MM.1S (cell line): Measurements from ENCODE around the gene MSL1.

Experiments used
- DNase-seq: peaks from one replicate; pipeline ENCODE4 v3.0.0-alpha.2; 2015
- H2AFZ ChIP-seq: fragments of 300-600 bp; sonication (generic); 2 replicates; pipeline ENCODE4 v1.6.0; 2016; ENCODE audit warnings: antibody characterized with exemption, low read length
- H3F3A ChIP-seq: fragments of 300-600 bp; sonication (generic); 2 replicates; pipeline ENCODE4 v1.6.1; 2016; ENCODE audit warnings: mild to moderate bottlenecking, antibody characterized with exemption, low read length, moderate library complexity, mixed read lengths; ENCODE audit not compliant: insufficient read depth
- H3K27ac ChIP-seq: fragments of 300-600 bp; sonication (generic); 2 replicates; pipeline ENCODE4 v1.5.1; 2016; ENCODE audit warnings: mild to moderate bottlenecking, low read length
- H3K27me3 ChIP-seq: fragments of 300-600 bp; sonication (generic); replicated peaks from 2 replicates; pipeline ENCODE4 v1.6.0; 2016; ENCODE audit warnings: low read length; ENCODE audit not compliant: insufficient read depth
- H3K36me3 ChIP-seq: fragments of 300-600 bp; sonication (generic); replicated peaks from 2 replicates; pipeline ENCODE4 v1.6.1; 2016; ENCODE audit warnings: mild to moderate bottlenecking, low read length, mixed read lengths; ENCODE audit not compliant: insufficient read depth
- H3K4me1 ChIP-seq: fragments of 300-600 bp; sonication (generic); 2 replicates; pipeline ENCODE4 v1.6.1; 2016; ENCODE audit warnings: low read length, mixed read lengths
- H3K4me2 ChIP-seq: fragments of 300-600 bp; sonication (generic); 2 replicates; pipeline ENCODE4 v1.6.0; 2016; ENCODE audit warnings: low read depth, low read length
- H3K4me3 ChIP-seq: fragments of 300-600 bp; sonication (generic); 2 replicates; pipeline ENCODE4 v1.5.1; 2016; ENCODE audit warnings: low read length, mixed read lengths
- H3K79me2 ChIP-seq: fragments of 300-600 bp; sonication (generic); 2 replicates; pipeline ENCODE4 v1.6.1; 2016; ENCODE audit warnings: mixed run types, low read length, mixed read lengths
- H3K9ac ChIP-seq: fragments of 300-600 bp; sonication (generic); 2 replicates; pipeline ENCODE4 v1.6.1; 2016; ENCODE audit warnings: low read length, mixed read lengths
- H3K9me2 ChIP-seq: fragments of 300-600 bp; sonication (generic); replicated peaks from 2 replicates; pipeline ENCODE4 v1.6.1; 2016; ENCODE audit warnings: mild to moderate bottlenecking, low read length, mixed read lengths; ENCODE audit not compliant: insufficient read depth
- H3K9me3 ChIP-seq: fragments of 300-600 bp; sonication (generic); replicated peaks from 2 replicates; pipeline ENCODE4 v1.6.1; 2016; ENCODE audit warnings: mild to moderate bottlenecking, low read length, mixed read lengths; ENCODE audit not compliant: insufficient read depth
- H4K20me1 ChIP-seq: fragments of 300-600 bp; sonication (generic); 2 replicates; pipeline ENCODE4 v1.6.1; 2016; ENCODE audit warnings: mild to moderate bottlenecking, low read length, moderate library complexity, mixed read lengths; ENCODE audit not compliant: insufficient read depth
- CTCF ChIP-seq: fragments of 300-600 bp; sonication (generic); IDR thresholded peaks from 2 replicates; pipeline ENCODE4 v1.5.1; 2016; ENCODE audit warnings: antibody characterized with exemption, low read length, mixed read lengths
- EZH2 ChIP-seq: fragments of 300-600 bp; sonication (generic); optimal IDR thresholded peaks from 2 replicates; pipeline ENCODE3; 2017; ENCODE audit warnings: low read depth, mild to moderate bottlenecking, antibody characterized with exemption, low read length, mixed read lengths
- EZH2phosphoT487 ChIP-seq: fragments of 300-600 bp; sonication (generic); IDR thresholded peaks from 2 replicates; pipeline ENCODE4 v1.6.1; 2018; ENCODE audit warnings: antibody characterized with exemption, low read length

MSL1 gene

GRCh38 chr17:40170325-40170724 is 48.6 kb downstream of the MSL1 start:
- H3K36me3 ChIP-seq = no peaks in the 10 kb centered on the region; the same call in 1 of the 2 replicates
- no peaks in the 10 kb centered on the region for H3F3A ChIP-seq
- H4K20me1 ChIP-seq = no peaks in the 10 kb centered on the region
- no peak overlapping the region for H3K27ac ChIP-seq
- no peak overlapping the region for H3K4me3 ChIP-seq
- DNase-seq = no peak
- no peaks in the 10 kb centered on the region for H3K4me1 ChIP-seq
- no peak overlapping the region for H3K9ac ChIP-seq
- no peaks in the 10 kb centered on the region for H3K27me3 ChIP-seq
- no peaks in the 10 kb centered on the region for H3K9me2 ChIP-seq
- H3K4me2 ChIP-seq = no peak overlapping the region
- no peak overlapping the region for H2AFZ ChIP-seq
- no peaks in the 10 kb centered on the region for H3K9me3 ChIP-seq
- TF ChIP-seq EZH2phosphoT487 (no peak), EZH2 (no peak), CTCF (no peak)
- peaks cover 7% of the 10 kb centered on the region; the same call in 1 of the 2 replicates for H3K79me2 ChIP-seq

GRCh38 chr17:40171750-40172149 is 50.0 kb downstream of the MSL1 start:
- TF ChIP-seq EZH2 (no peak), EZH2phosphoT487 (no peak), CTCF (no peak)
- H3K79me2 ChIP-seq = no peaks in the 10 kb centered on the region
- no peak overlapping the region for H3K4me2 ChIP-seq
- no peak overlapping the region for H3K27ac ChIP-seq
- H3F3A ChIP-seq = no peaks in the 10 kb centered on the region; the same call in 1 of the 2 replicates
- H3K27me3 ChIP-seq = no peaks in the 10 kb centered on the region
- no peak for DNase-seq
- H2AFZ ChIP-seq = no peak overlapping the region
- H3K4me3 ChIP-seq = no peak overlapping the region
- H3K9ac ChIP-seq = no peak overlapping the region
- no peaks in the 10 kb centered on the region for H3K9me3 ChIP-seq
- H3K4me1 ChIP-seq = 0 out of 2 replicates have a peak, but pooled peaks cover under 1% of the 10 kb centered on the region
- H3K9me2 ChIP-seq = no peaks in the 10 kb centered on the region
- H4K20me1 ChIP-seq = no peaks in the 10 kb centered on the region
- no peaks in the 10 kb centered on the region; the same call in 1 of the 2 replicates for H3K36me3 ChIP-seq

GRCh38 chr17:40173091-40173777 is 51.5 kb downstream of the MSL1 start:
- no peak overlapping the region for H3K4me3 ChIP-seq
- H3K27ac ChIP-seq = no peak overlapping the region
- DNase-seq = no peak
- no peaks in the 10 kb centered on the region for H3K9me2 ChIP-seq
- no peaks in the 10 kb centered on the region; the same call in 1 of the 2 replicates for H3F3A ChIP-seq
- H3K9me3 ChIP-seq = no peaks in the 10 kb centered on the region
- no peaks in the 10 kb centered on the region; the same call in 1 of the 2 replicates for H3K36me3 ChIP-seq
- H3K4me1 ChIP-seq = 0 out of 2 replicates have a peak, but pooled peaks cover 5% of the 10 kb centered on the region
- H3K4me2 ChIP-seq = no peak overlapping the region
- no peak overlapping the region for H2AFZ ChIP-seq
- H3K79me2 ChIP-seq = no peaks in the 10 kb centered on the region
- TF ChIP-seq EZH2 = no peak
- no peak for TF ChIP-seq CTCF
- no peak for TF ChIP-seq EZH2phosphoT487
- no peak overlapping the region for H3K9ac ChIP-seq
- no peaks in the 10 kb centered on the region for H3K27me3 ChIP-seq
- H4K20me1 ChIP-seq = no peaks in the 10 kb centered on the region
